HCT116 (cell line): ENCODE results near the gene PIK3CD. TPM values are rescaled to one million over a fixed set of nuclear protein-coding genes. Genes with fewer than 3 reads are reported as not detected.

Source experiments
- ATAC-seq: fragments of 200-7000 bp; cut with Tn5 transposase; 2 replicates; pipeline ENCODE4 v1.9.1; 2020; ENCODE audit warnings: mild to moderate bottlenecking, moderate library complexity
- BruUV-seq: library from RNA; stranded (reverse); fragments of 400-500 nt; replicated peaks from 2 replicates; lab custom pipeline; 2021; lab: Mats Ljungman, UMichigan
- CTCF ChIA-PET: fragments of 300-600 bp; sonication (Branson Sonifier 250); formaldehyde crosslinking; loops from one replicate; lab custom pipeline; 2021; ENCODE audit warnings: antibody characterized with exemption; lab: Charles Lee
- POLR2A ChIA-PET: fragments of 300-600, 350-600 bp; sonication (Branson Sonifier 250); formaldehyde crosslinking; loops from one replicate; lab custom pipeline; 2021; ENCODE audit warnings: antibody characterized with exemption; lab: Charles Lee
- RAD21 ChIA-PET, 2 experiments: fragments of 300-600 bp; sonication (Branson Sonifier 250); formaldehyde crosslinking; loops; one replicate each; lab custom pipeline; 2023; ENCODE audit warnings: low total read pairs in 2 of 2; ENCODE audit not compliant: uncharacterized antibody in 2 of 2, unreplicated experiment in 2 of 2, low non-redundant PET in 1 of 2; lab: Charles Lee
- DNase-seq: peaks from one replicate; pipeline ENCODE4 v3.0.0-alpha.2; 2010; ENCODE audit warnings: low read depth, low spot score
- H2AFZ ChIP-seq: fragments of 200-600 bp; shearing (Covaris generic), sonication (generic); 2 replicates; pipeline ENCODE4 v1.6.1; 2017; ENCODE audit warnings: low read depth, mixed run types, mixed read lengths, antibody characterized with exemption, low read length; ENCODE audit not compliant: poor library complexity, severe bottlenecking
- H3K27ac ChIP-seq: 2 replicates; pipeline ENCODE4 v1.5.1; 2012; ENCODE audit warnings: low read depth, low read length
- H3K27me3 ChIP-seq: fragments of 200-600 bp; sonication (generic); 2 replicates; pipeline ENCODE4 v1.6.1; 2016; ENCODE audit warnings: mixed run types, low read length, mixed read lengths; ENCODE audit not compliant: insufficient read depth
- H3K36me3 ChIP-seq, 2 experiments: fragments of 200-500 bp in 1 of 2; fragments of 200-600 bp in 1 of 2; sonication (Bioruptor generic) in 1 of 2; sonication (generic) in 1 of 2; 2 replicates each; pipeline versions ENCODE4 v1.5.1 to v1.6.1; 2014 to 2016; ENCODE audit warnings: low read length in 2 of 2, inconsistent platforms in 1 of 2, mixed read lengths in 1 of 2, mixed run types in 1 of 2; ENCODE audit not compliant: insufficient read depth in 2 of 2, control insufficient read depth in 1 of 2
- H3K4me1 ChIP-seq, 2 experiments: fragments of 200-600 bp in 1 of 2; sonication (generic) in 1 of 2; 2 replicates each; pipeline versions ENCODE4 v1.5.1 to v1.6.1; 2012 to 2017; ENCODE audit warnings: low read length in 2 of 2, inconsistent platforms in 1 of 2, mild to moderate bottlenecking in 1 of 2, mixed read lengths in 1 of 2, mixed run types in 1 of 2, moderate library complexity in 1 of 2; ENCODE audit not compliant: insufficient read depth in 2 of 2, control insufficient read depth in 1 of 2
- H3K4me2 ChIP-seq: fragments of 200-600 bp; sonication (generic); 2 replicates; pipeline ENCODE4 v1.6.1; 2017; ENCODE audit warnings: mixed run types, low read length, mixed read lengths
- H3K4me3 ChIP-seq, 2 experiments: fragments of 200-600 bp in 1 of 2; sonication (generic) in 1 of 2; replicated peaks in 1 of 2; 2 replicates each; pipeline ENCODE4 v1.5.1; 2011 to 2016; ENCODE audit warnings: low read length in 2 of 2, control low read depth in 1 of 2, low read depth in 1 of 2, mild to moderate bottlenecking in 1 of 2, mixed read lengths in 1 of 2, mixed run types in 1 of 2
- H3K79me2 ChIP-seq: fragments of 200-600 bp; sonication (generic); 2 replicates; pipeline ENCODE4 v1.6.1; 2017; ENCODE audit warnings: mild to moderate bottlenecking, mixed run types, low read length, moderate library complexity, mixed read lengths; ENCODE audit not compliant: insufficient read depth
- H3K9ac ChIP-seq: fragments of 200-600 bp; sonication (generic); 2 replicates; pipeline ENCODE4 v1.6.1; 2016; ENCODE audit warnings: low read length, mixed read lengths
- H3K9me2 ChIP-seq: fragments of 200-600 bp; sonication (generic), shearing (Covaris generic); 2 replicates; pipeline ENCODE4 v1.6.1; 2017; ENCODE audit warnings: mixed run types, mild to moderate bottlenecking, moderate library complexity; ENCODE audit not compliant: insufficient read depth
- H3K9me3 ChIP-seq, 2 experiments: fragments of 200-500 bp in 1 of 2; fragments of 200-600 bp in 1 of 2; sonication (Bioruptor generic) in 1 of 2; sonication (generic) in 1 of 2; 2 replicates each; pipeline ENCODE4 v1.6.1; 2014 to 2017; ENCODE audit warnings: low read length in 2 of 2, mixed read lengths in 2 of 2, inconsistent platforms in 1 of 2, low read depth in 1 of 2, mild to moderate bottlenecking in 1 of 2, mixed run types in 1 of 2, moderate library complexity in 1 of 2; ENCODE audit not compliant: control insufficient read depth in 1 of 2, insufficient read depth in 1 of 2
- H4K20me1 ChIP-seq: fragments of 200-600 bp; sonication (generic), shearing (Covaris generic); 2 replicates; pipeline ENCODE4 v1.6.1; 2017; ENCODE audit warnings: mixed run types, mild to moderate bottlenecking, moderate library complexity; ENCODE audit not compliant: insufficient read depth
- CBX3 ChIP-seq: IDR thresholded peaks from 2 replicates; pipeline ENCODE4 v1.6.1; 2012; ENCODE audit warnings: low read depth
- CEBPB ChIP-seq: IDR thresholded peaks from 2 replicates; pipeline ENCODE4 v1.6.1; 2012; ENCODE audit warnings: low read depth
- EGR1 ChIP-seq: IDR thresholded peaks from 2 replicates; pipeline ENCODE4 v1.6.1; 2012; ENCODE audit warnings: low read depth
- ELF1 ChIP-seq: IDR thresholded peaks from 2 replicates; pipeline ENCODE4 v1.6.1; 2012; ENCODE audit warnings: low read depth, borderline replicate concordance
- EZH2 ChIP-seq: fragments of 200-600 bp; sonication (generic); IDR thresholded peaks from 2 replicates; pipeline ENCODE4 v1.6.1; 2017; ENCODE audit warnings: antibody characterized with exemption, mixed run types
- FOSL1 ChIP-seq: IDR thresholded peaks from 2 replicates; pipeline ENCODE4 v1.6.1; 2012; ENCODE audit warnings: low read depth
- JUND ChIP-seq: IDR thresholded peaks from 2 replicates; pipeline ENCODE4 v1.6.1; 2012
- POLR2AphosphoS5 ChIP-seq: IDR thresholded peaks from 2 replicates; pipeline ENCODE4 v1.6.1; 2011; ENCODE audit warnings: mild to moderate bottlenecking, low read depth, low read length, moderate library complexity
- RAD21 ChIP-seq: IDR thresholded peaks from 2 replicates; pipeline ENCODE4 v1.6.1; 2012; ENCODE audit warnings: low read depth, mild to moderate bottlenecking
- SIN3A ChIP-seq: IDR thresholded peaks from 2 replicates; pipeline ENCODE4 v1.6.1; 2012; ENCODE audit warnings: low read depth
- TCF7L2 ChIP-seq: IDR thresholded peaks from 2 replicates; pipeline ENCODE4 v1.7.0; 2011; ENCODE audit warnings: borderline replicate concordance, inconsistent platforms; ENCODE audit not compliant: insufficient read depth, insufficient read length; ENCODE audit errors: extremely low read depth
- ZFX ChIP-seq: fragments of 450-650 bp; IDR thresholded peaks from 2 replicates; pipeline ENCODE4 v1.6.1; 2017
- intact Hi-C: fragments of 100-400 bp; cut with micrococcal nuclease; formaldehyde crosslinking; loops from 2 replicates; pipeline ENCODE4 v1.10.0; 2022
- total RNA-seq: library from RNA; stranded (reverse); gene quantifications from one replicate; pipeline ENCODE4 v1.2.1, GENCODE V29; 2021; ENCODE audit not compliant: unreplicated experiment
- TF ChIP-seq, protein P1 (sequence below): IDR thresholded peaks from 2 replicates; pipeline ENCODE4 v1.6.1; 2012; ENCODE audit warnings: low read depth

PIK3CD gene
- total RNA-seq, 1 experiment from 2014 or later = 9.2 TPM

DNA sequence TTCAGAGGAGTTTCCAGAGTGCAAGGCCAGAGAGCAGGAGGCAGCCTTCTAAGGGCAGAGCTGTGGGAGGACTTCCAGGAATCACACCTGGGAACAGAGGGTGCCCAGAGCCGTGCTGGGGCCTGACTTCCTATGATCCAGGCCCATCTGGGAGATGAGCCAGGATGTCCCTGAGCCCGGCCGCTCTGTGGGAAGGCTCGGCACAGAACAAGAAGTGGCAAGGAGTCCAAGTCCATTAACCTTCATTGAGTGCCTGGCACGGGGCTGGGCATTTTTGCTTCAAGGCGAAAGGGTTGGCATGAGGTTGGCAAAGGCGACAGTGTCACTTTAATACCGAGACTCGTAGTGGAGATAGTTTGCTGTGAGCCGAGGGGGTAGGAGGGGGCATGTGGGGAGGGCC lies 44.6 kb upstream of the PIK3CD start:
- Histone ChIP-seq H3K4me1 (no peaks in the 10 kb centered on the region), H3K4me3 (no peak overlapping the region), H3K9me2 (no peaks in the 10 kb centered on the region), H4K20me1 (no peaks in the 10 kb centered on the region), H3K9ac (no peak overlapping the region), H2AFZ (no peak overlapping the region), H3K27me3 (no peaks in the 10 kb centered on the region), H3K36me3 (peaks cover 3 to 8% of the 10 kb centered on the region in 2 experiments; a peak in 3 of 4 replicates), H3K79me2 (no peaks in the 10 kb centered on the region), H3K4me2 (no peak overlapping the region), H3K9me3 (no peaks in the 10 kb centered on the region), H3K27ac (no peak overlapping the region)
- ChIA-PET RAD21 (no interaction called here), CTCF (interaction anchor here (1.0 kb wide), 1 partner anchor 9 kb away, joined by 3 read pairs; no protein-coding TSS in a partner anchor), POLR2A (no interaction called here)
- TF ChIP-seq RAD21 = no peak
- no peak for TF ChIP-seq CEBPB
- TF ChIP-seq EGR1 = no peak
- TF ChIP-seq JUND = no peak
- no peak for TF ChIP-seq POLR2AphosphoS5
- TF ChIP-seq TCF7L2 = no peak
- TF ChIP-seq EZH2 = no peak
- TF ChIP-seq, protein P1, sequence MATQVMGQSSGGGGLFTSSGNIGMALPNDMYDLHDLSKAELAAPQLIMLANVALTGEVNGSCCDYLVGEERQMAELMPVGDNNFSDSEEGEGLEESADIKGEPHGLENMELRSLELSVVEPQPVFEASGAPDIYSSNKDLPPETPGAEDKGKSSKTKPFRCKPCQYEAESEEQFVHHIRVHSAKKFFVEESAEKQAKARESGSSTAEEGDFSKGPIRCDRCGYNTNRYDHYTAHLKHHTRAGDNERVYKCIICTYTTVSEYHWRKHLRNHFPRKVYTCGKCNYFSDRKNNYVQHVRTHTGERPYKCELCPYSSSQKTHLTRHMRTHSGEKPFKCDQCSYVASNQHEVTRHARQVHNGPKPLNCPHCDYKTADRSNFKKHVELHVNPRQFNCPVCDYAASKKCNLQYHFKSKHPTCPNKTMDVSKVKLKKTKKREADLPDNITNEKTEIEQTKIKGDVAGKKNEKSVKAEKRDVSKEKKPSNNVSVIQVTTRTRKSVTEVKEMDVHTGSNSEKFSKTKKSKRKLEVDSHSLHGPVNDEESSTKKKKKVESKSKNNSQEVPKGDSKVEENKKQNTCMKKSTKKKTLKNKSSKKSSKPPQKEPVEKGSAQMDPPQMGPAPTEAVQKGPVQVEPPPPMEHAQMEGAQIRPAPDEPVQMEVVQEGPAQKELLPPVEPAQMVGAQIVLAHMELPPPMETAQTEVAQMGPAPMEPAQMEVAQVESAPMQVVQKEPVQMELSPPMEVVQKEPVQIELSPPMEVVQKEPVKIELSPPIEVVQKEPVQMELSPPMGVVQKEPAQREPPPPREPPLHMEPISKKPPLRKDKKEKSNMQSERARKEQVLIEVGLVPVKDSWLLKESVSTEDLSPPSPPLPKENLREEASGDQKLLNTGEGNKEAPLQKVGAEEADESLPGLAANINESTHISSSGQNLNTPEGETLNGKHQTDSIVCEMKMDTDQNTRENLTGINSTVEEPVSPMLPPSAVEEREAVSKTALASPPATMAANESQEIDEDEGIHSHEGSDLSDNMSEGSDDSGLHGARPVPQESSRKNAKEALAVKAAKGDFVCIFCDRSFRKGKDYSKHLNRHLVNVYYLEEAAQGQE = no peak
- TF ChIP-seq ELF1 = no peak
- TF ChIP-seq SIN3A = no peak
- TF ChIP-seq ZFX = no peak
- no peak for TF ChIP-seq FOSL1
- no peak for TF ChIP-seq CBX3
- no TSS peak for BruUV-seq
- intact Hi-C loops = no loop called here
- ATAC-seq (no peak), DNase-seq (no peak)
